Mucosa of rectum (tissue), 2 donors: ENCODE results near the gene KRT4.

Source experiments
- H3K27ac ChIP-seq, 2 donors: one replicate each; pipeline ENCODE4 v1.7.0; 2013; ENCODE audit warnings: inconsistent platforms in 2 of 2, low read depth in 2 of 2, low read length in 2 of 2
- H3K27me3 ChIP-seq, 2 donors: one replicate each; pipeline ENCODE4 v1.7.0; 2013; ENCODE audit warnings: low read length in 2 of 2; ENCODE audit not compliant: control insufficient read depth in 2 of 2, insufficient read depth in 2 of 2
- H3K36me3 ChIP-seq, 2 donors: one replicate each; pipeline ENCODE4 v1.7.0; 2013; ENCODE audit warnings: low read length in 2 of 2; ENCODE audit not compliant: control insufficient read depth in 2 of 2, insufficient read depth in 2 of 2
- H3K4me1 ChIP-seq, 2 donors: one replicate each; pipeline ENCODE4 v1.7.0; 2013; ENCODE audit warnings: low read length in 2 of 2, mild to moderate bottlenecking in 1 of 2; ENCODE audit not compliant: control insufficient read depth in 2 of 2, insufficient read depth in 2 of 2
- H3K4me3 ChIP-seq, 2 donors: one replicate each; pipeline ENCODE4 v1.7.0; 2013; ENCODE audit warnings: low read length in 2 of 2
- H3K9ac ChIP-seq, 2 donors: one replicate each; pipeline ENCODE4 v1.7.0; 2013; ENCODE audit warnings: low read length in 2 of 2, low read depth in 1 of 2, mild to moderate bottlenecking in 1 of 2
- H3K9me3 ChIP-seq, 2 donors: one replicate each; pipeline ENCODE4 v1.7.0; 2013; ENCODE audit warnings: low read length in 2 of 2; ENCODE audit not compliant: control insufficient read depth in 2 of 2
- donor health status: healthy.
- donor health status: Normal muscosa, but diverticular disease.

Gene KRT4

GRCh38 chr12:52836491-52837412 is 22.8 kb upstream of the KRT4 start:
- Histone ChIP-seq H3K36me3 (no peaks in the 10 kb centered on the region), H3K4me1 (no peaks in the 10 kb centered on the region), H3K27me3 (no peaks in the 10 kb centered on the region), H3K9ac (no peak overlapping the region), H3K9me3 (no peaks in the 10 kb centered on the region), H3K27ac (no peak overlapping the region), H3K4me3 (no peak overlapping the region)

GRCh38 chr12:52836042-52836466 is 22.1 kb upstream of the KRT4 start:
- Histone ChIP-seq H3K4me3 (no peak overlapping the region), H3K27ac (no peak overlapping the region), H3K36me3 (no peaks in the 10 kb centered on the region), H3K9ac (no peak overlapping the region), H3K4me1 (no peaks in the 10 kb centered on the region), H3K9me3 (no peaks in the 10 kb centered on the region), H3K27me3 (no peaks in the 10 kb centered on the region)

- H3K27me3 ChIP-seq, result no peaks in the 10 kb centered on the region
- H3K27ac ChIP-seq, result no peak overlapping the region
- no peak overlapping the region for H3K4me3 ChIP-seq
- no peaks in the 10 kb centered on the region for H3K4me1 ChIP-seq
- no peaks in the 10 kb centered on the region for H3K9me3 ChIP-seq
- H3K9ac ChIP-seq, result no peak overlapping the region
- H3K36me3 ChIP-seq, result no peaks in the 10 kb centered on the region
Measured at GRCh38 chr12:52835271-52836041, 21.5 kb upstream of the KRT4 start.

GRCh38 chr12:52834727-52835001 is 20.7 kb upstream of the KRT4 start:
- Histone ChIP-seq H3K4me1 (no peaks in the 10 kb centered on the region), H3K36me3 (no peaks in the 10 kb centered on the region), H3K27ac (no peak overlapping the region), H3K9me3 (no peaks in the 10 kb centered on the region), H3K9ac (no peak overlapping the region), H3K4me3 (no peak overlapping the region), H3K27me3 (no peaks in the 10 kb centered on the region)

GRCh38 chr12:52833922-52834726 is 20.2 kb upstream of the KRT4 start, which contains the start of gene KRT79:
KRT79 (minus strand) TSS chr12:52834311; CDS start chr12:52834260, 51 bp downstream.
- H3K27ac ChIP-seq, result no peak within 1 kb of the TSS
- H3K27me3 ChIP-seq, result no peaks in the 10 kb centered on the region
- no peaks in the 10 kb centered on the region for H3K9me3 ChIP-seq
- H3K9ac ChIP-seq, result no peak within 1 kb of the TSS
- no peaks in the 10 kb centered on the region for H3K4me1 ChIP-seq
- no peaks in the 10 kb centered on the region for H3K36me3 ChIP-seq
- no peak within 1 kb of the TSS for H3K4me3 ChIP-seq

GRCh38 chr12:52832985-52833905 is 19.3 kb upstream of the KRT4 start:
- no peak overlapping the region for H3K27ac ChIP-seq
- H3K9ac ChIP-seq, result no peak overlapping the region
- H3K27me3 ChIP-seq, result no peaks in the 10 kb centered on the region
- H3K4me1 ChIP-seq, result no peaks in the 10 kb centered on the region
- no peaks in the 10 kb centered on the region for H3K36me3 ChIP-seq
- H3K9me3 ChIP-seq, result no peaks in the 10 kb centered on the region
- H3K4me3 ChIP-seq, result no peak overlapping the region

- no peaks in the 10 kb centered on the region for H3K9me3 ChIP-seq
- H3K36me3 ChIP-seq, result no peaks in the 10 kb centered on the region
- H3K4me3 ChIP-seq, result no peak overlapping the region
- H3K4me1 ChIP-seq, result no peaks in the 10 kb centered on the region
- no peak overlapping the region for H3K27ac ChIP-seq
- H3K27me3 ChIP-seq, result no peaks in the 10 kb centered on the region
- no peak overlapping the region for H3K9ac ChIP-seq
Measured at GRCh38 chr12:52832451-52832850, 18.5 kb upstream of the KRT4 start.

GRCh38 chr12:52831251-52831650 is 17.3 kb upstream of the KRT4 start:
- H3K4me3 ChIP-seq, result no peak overlapping the region
- H3K9me3 ChIP-seq, result no peaks in the 10 kb centered on the region
- no peak overlapping the region for H3K27ac ChIP-seq
- H3K36me3 ChIP-seq, result no peaks in the 10 kb centered on the region
- no peak overlapping the region for H3K9ac ChIP-seq
- no peaks in the 10 kb centered on the region for H3K27me3 ChIP-seq
- no peaks in the 10 kb centered on the region for H3K4me1 ChIP-seq

GRCh38 chr12:52829986-52830770 is 16.3 kb upstream of the KRT4 start:
- H3K9ac ChIP-seq, result no peak overlapping the region
- H3K36me3 ChIP-seq, result no peaks in the 10 kb centered on the region
- no peak overlapping the region for H3K4me3 ChIP-seq
- no peaks in the 10 kb centered on the region for H3K27me3 ChIP-seq
- H3K4me1 ChIP-seq, result no peaks in the 10 kb centered on the region
- no peaks in the 10 kb centered on the region for H3K9me3 ChIP-seq
- H3K27ac ChIP-seq, result no peak overlapping the region
